Fibroblast of pulmonary artery (primary cell): ENCODE data around the gene SCYL2.
"Not testable (repeated sequence)": the region's sequence is repeated elsewhere in the genome, so short reads cannot be mapped to it uniquely, and the experiment has no call there.

Experiments
- DNase-seq: peaks from one replicate; pipeline ENCODE4 v3.0.0-alpha.2; 2010; ENCODE audit warnings: low read depth
- H3K4me3 ChIP-seq: replicated peaks from 2 replicates; pipeline ENCODE4 v1.5.1; 2011; ENCODE audit warnings: low read depth, mild to moderate bottlenecking, control low read depth, low read length, moderate library complexity
- CTCF ChIP-seq: IDR thresholded peaks from 2 replicates; pipeline ENCODE4 v1.5.1; 2011; ENCODE audit warnings: mild to moderate bottlenecking, control low read depth, low read length, inconsistent platforms; ENCODE audit errors: missing control alignments

SCYL2 gene

GRCh38 chr12:100266835-100267602, at the start of gene SCYL2, which contains the start of gene DEPDC4:
SCYL2 (plus strand) TSS chr12:100267177; CDS start chr12:100282971, 15,794 bp downstream.
DEPDC4 (minus strand) TSS chr12:100267079; CDS start chr12:100267076, 3 bp downstream.
- H3K4me3 ChIP-seq = peak within 1 kb of the TSS; percentile 85
- DNase-seq = peak; percentile 99
- TF ChIP-seq CTCF = no peak

GRCh38 chr12:100219328-100220109, 47.5 kb upstream of the SCYL2 start:
- H3K4me3 ChIP-seq = no peak overlapping the region
- no peak for TF ChIP-seq CTCF

GRCh38 chr12:100221523-100221922, 45.5 kb upstream of the SCYL2 start:
- no peak overlapping the region for H3K4me3 ChIP-seq
- TF ChIP-seq CTCF = no peak
- DNase-seq = no peak

More at GRCh38 chr12:100219328-100220109, 47.5 kb upstream of the SCYL2 start:
- no peak for DNase-seq

GRCh38 chr12:100222173-100222572, 44.8 kb upstream of the SCYL2 start:
- not testable (repeated sequence) for H3K4me3 ChIP-seq, DNase-seq

GRCh38 chr12:100225491-100225890, 41.5 kb upstream of the SCYL2 start:
- DNase-seq = no peak
- H3K4me3 ChIP-seq = no peak overlapping the region
- no peak for TF ChIP-seq CTCF

GRCh38 chr12:100229036-100229635, 37.8 kb upstream of the SCYL2 start:
- peak; percentile 19 for TF ChIP-seq CTCF
- no peak overlapping the region for H3K4me3 ChIP-seq
- peak; percentile 29 for DNase-seq

- H3K4me3 ChIP-seq = no peak overlapping the region
- no peak for TF ChIP-seq CTCF
- DNase-seq = no peak
Observed at GRCh38 chr12:100229876-100230275, 37.1 kb upstream of the SCYL2 start.

GRCh38 chr12:100231873-100232272, 35.1 kb upstream of the SCYL2 start:
- not testable (repeated sequence) for DNase-seq, H3K4me3 ChIP-seq
